Measurements from ENCODE around the gene WWOX.

The WWOX gene

GRCh38 chr16:78483124-78483992 lies 383.9 kb downstream of the WWOX start:
- Mint-ChIP-seq H3K36me3 (no peaks in the 10 kb centered on the region), H3K9me3 (no peaks in the 10 kb centered on the region), H3K4me1 (peaks cover 2% of the 10 kb centered on the region), H3K4me3 (no peak overlapping the region), H3K27me3 (no peaks in the 10 kb centered on the region), H3K27ac (no peak overlapping the region)
- no peak for ATAC-seq (ENCODE audit: low read depth)
- DNase-seq (ENCODE audit: low spot score in 2 of 2): no peak

GRCh38 chr16:78484509-78485058 lies 385.1 kb downstream of the WWOX start:
- no peaks in the 10 kb centered on the region for H3K27me3 Mint-ChIP-seq
- H3K4me1 Mint-ChIP-seq: no peaks in the 10 kb centered on the region
- H3K36me3 Mint-ChIP-seq: no peaks in the 10 kb centered on the region
- no peaks in the 10 kb centered on the region for H3K9me3 Mint-ChIP-seq
- H3K4me3 Mint-ChIP-seq: no peak overlapping the region
- no peak for ATAC-seq (ENCODE audit: low read depth)
- no peak overlapping the region for H3K27ac Mint-ChIP-seq
- no peak for DNase-seq (ENCODE audit: low spot score in 2 of 2)

- Mint-ChIP-seq H3K4me1 (no peaks in the 10 kb centered on the region), H3K9me3 (no peaks in the 10 kb centered on the region), H3K27me3 (no peaks in the 10 kb centered on the region), H3K27ac (no peak overlapping the region), H3K36me3 (no peaks in the 10 kb centered on the region), H3K4me3 (no peak overlapping the region)
- ATAC-seq (ENCODE audit: low read depth) (no peak), DNase-seq (ENCODE audit: low spot score in 2 of 2) (no peak)
Measured at GRCh38 chr16:78485188-78485916, 385.9 kb downstream of the WWOX start.

GRCh38 chr16:78485917-78486257 lies 386.4 kb downstream of the WWOX start:
- no peaks in the 10 kb centered on the region for H3K27me3 Mint-ChIP-seq
- ATAC-seq (ENCODE audit: low read depth) (no peak), DNase-seq (ENCODE audit: low spot score in 2 of 2) (no peak)
- no peak overlapping the region for H3K4me3 Mint-ChIP-seq
- H3K36me3 Mint-ChIP-seq: no peaks in the 10 kb centered on the region
- H3K27ac Mint-ChIP-seq: no peak overlapping the region
- no peaks in the 10 kb centered on the region for H3K4me1 Mint-ChIP-seq
- no peaks in the 10 kb centered on the region for H3K9me3 Mint-ChIP-seq

- ATAC-seq (ENCODE audit: low read depth): no peak
- Mint-ChIP-seq H3K4me1 (no peaks in the 10 kb centered on the region), H3K27ac (no peak overlapping the region), H3K36me3 (peaks cover 2% of the 10 kb centered on the region), H3K9me3 (no peaks in the 10 kb centered on the region), H3K27me3 (no peaks in the 10 kb centered on the region), H3K4me3 (no peak overlapping the region)
- DNase-seq (ENCODE audit: low spot score in 2 of 2): no peak
Measured at GRCh38 chr16:78487471-78487870, 388.0 kb downstream of the WWOX start.

GRCh38 chr16:78489072-78489471 lies 389.6 kb downstream of the WWOX start:
- no peaks in the 10 kb centered on the region for H3K4me1 Mint-ChIP-seq
- DNase-seq (ENCODE audit: low spot score in 2 of 2) (no peak), ATAC-seq (ENCODE audit: low read depth) (no peak)
- no peak overlapping the region for H3K4me3 Mint-ChIP-seq
- no peaks in the 10 kb centered on the region for H3K9me3 Mint-ChIP-seq
- H3K27me3 Mint-ChIP-seq: no peaks in the 10 kb centered on the region
- no peak overlapping the region for H3K27ac Mint-ChIP-seq
- peaks cover 2% of the 10 kb centered on the region for H3K36me3 Mint-ChIP-seq

GRCh38 chr16:78489631-78490030 lies 390.2 kb downstream of the WWOX start:
- H3K27ac Mint-ChIP-seq: no peak overlapping the region
- H3K27me3 Mint-ChIP-seq: no peaks in the 10 kb centered on the region
- ATAC-seq (ENCODE audit: low read depth) (no peak), DNase-seq (ENCODE audit: low spot score in 2 of 2) (no peak)
- peaks cover 2% of the 10 kb centered on the region for H3K36me3 Mint-ChIP-seq
- no peaks in the 10 kb centered on the region for H3K4me1 Mint-ChIP-seq
- H3K9me3 Mint-ChIP-seq: no peaks in the 10 kb centered on the region
- H3K4me3 Mint-ChIP-seq: no peak overlapping the region

- Mint-ChIP-seq H3K27ac (no peak overlapping the region), H3K36me3 (peaks cover 2% of the 10 kb centered on the region), H3K9me3 (no peaks in the 10 kb centered on the region), H3K4me1 (no peaks in the 10 kb centered on the region), H3K27me3 (no peaks in the 10 kb centered on the region), H3K4me3 (no peak overlapping the region)
- ATAC-seq (ENCODE audit: low read depth) (no peak), DNase-seq (ENCODE audit: low spot score in 2 of 2) (no peak)
Measured at GRCh38 chr16:78490431-78490830, 391.0 kb downstream of the WWOX start.

- H3K4me1 Mint-ChIP-seq: no peaks in the 10 kb centered on the region
- H3K36me3 Mint-ChIP-seq: peaks cover 2% of the 10 kb centered on the region
- H3K4me3 Mint-ChIP-seq: no peak overlapping the region
- H3K9me3 Mint-ChIP-seq: no peaks in the 10 kb centered on the region
- no peak overlapping the region for H3K27ac Mint-ChIP-seq
- ATAC-seq (ENCODE audit: low read depth) (no peak), DNase-seq (ENCODE audit: low spot score in 2 of 2) (no peak)
- H3K27me3 Mint-ChIP-seq: no peaks in the 10 kb centered on the region
Measured at GRCh38 chr16:78490847-78491246, 391.4 kb downstream of the WWOX start.

- peaks cover 2% of the 10 kb centered on the region for H3K36me3 Mint-ChIP-seq
- H3K27ac Mint-ChIP-seq: no peak overlapping the region
- H3K4me1 Mint-ChIP-seq: no peaks in the 10 kb centered on the region
- DNase-seq (ENCODE audit: low spot score in 2 of 2) (no peak), ATAC-seq (ENCODE audit: low read depth) (no peak)
- no peaks in the 10 kb centered on the region for H3K9me3 Mint-ChIP-seq
- H3K27me3 Mint-ChIP-seq: no peaks in the 10 kb centered on the region
- no peak overlapping the region for H3K4me3 Mint-ChIP-seq
Measured at GRCh38 chr16:78493573-78493972, 394.1 kb downstream of the WWOX start.

- no peak for ATAC-seq (ENCODE audit: low read depth)
- H3K36me3 Mint-ChIP-seq: peaks cover 2% of the 10 kb centered on the region
- no peaks in the 10 kb centered on the region for H3K4me1 Mint-ChIP-seq
- no peak overlapping the region for H3K4me3 Mint-ChIP-seq
- H3K27me3 Mint-ChIP-seq: no peaks in the 10 kb centered on the region
- no peaks in the 10 kb centered on the region for H3K9me3 Mint-ChIP-seq
- no peak overlapping the region for H3K27ac Mint-ChIP-seq
- no peak for DNase-seq (ENCODE audit: low spot score in 2 of 2)
Measured at GRCh38 chr16:78494105-78494504, 394.7 kb downstream of the WWOX start.

- no peak overlapping the region for H3K4me3 Mint-ChIP-seq
- H3K36me3 Mint-ChIP-seq: peaks cover 2% of the 10 kb centered on the region
- H3K4me1 Mint-ChIP-seq: no peaks in the 10 kb centered on the region
- DNase-seq (ENCODE audit: low spot score in 2 of 2) (no peak), ATAC-seq (ENCODE audit: low read depth) (no peak)
- H3K9me3 Mint-ChIP-seq: no peaks in the 10 kb centered on the region
- H3K27me3 Mint-ChIP-seq: no peaks in the 10 kb centered on the region
- no peak overlapping the region for H3K27ac Mint-ChIP-seq
Measured at GRCh38 chr16:78494674-78495073, 395.2 kb downstream of the WWOX start.

GRCh38 chr16:78496189-78496588 lies 396.7 kb downstream of the WWOX start:
- H3K9me3 Mint-ChIP-seq: no peaks in the 10 kb centered on the region
- ATAC-seq (ENCODE audit: low read depth): no peak
- no peak overlapping the region for H3K4me3 Mint-ChIP-seq
- H3K4me1 Mint-ChIP-seq: peaks cover 3% of the 10 kb centered on the region
- H3K27ac Mint-ChIP-seq: no peak overlapping the region
- H3K27me3 Mint-ChIP-seq: peaks cover 1% of the 10 kb centered on the region
- peaks cover 4% of the 10 kb centered on the region for H3K36me3 Mint-ChIP-seq
- no peak for DNase-seq (ENCODE audit: low spot score in 2 of 2)

- no peak for ATAC-seq (ENCODE audit: low read depth)
Measured at GRCh38 chr16:78499399-78499798, 399.9 kb downstream of the WWOX start.

More at GRCh38 chr16:78499399-78499798, 399.9 kb downstream of the WWOX start:
- DNase-seq (ENCODE audit: low spot score in 2 of 2): no peak
- H3K36me3 Mint-ChIP-seq: peaks cover 2% of the 10 kb centered on the region
- H3K9me3 Mint-ChIP-seq: no peaks in the 10 kb centered on the region
- peaks cover 1% of the 10 kb centered on the region for H3K27me3 Mint-ChIP-seq
- peaks cover 3% of the 10 kb centered on the region for H3K4me1 Mint-ChIP-seq
- no peak overlapping the region for H3K4me3 Mint-ChIP-seq
- no peak overlapping the region for H3K27ac Mint-ChIP-seq
